Activated naive CD4-positive, alpha-beta T cell treated with anti-CD3 and anti-CD28 coated beads, Interleukin-2, amount 10 ng/mL, durations not matched to agents 7 days and 5 days (primary cell): ENCODE data around the gene GCGR.

Experiments
- CTCF ChIA-PET: fragments of 350-600 bp; sonication (Branson Sonifier 250); formaldehyde crosslinking; loops from one replicate; lab custom pipeline; 2021; ENCODE audit warnings: antibody characterized with exemption; lab: Charles Lee
- DNase-seq: peaks from one replicate; pipeline ENCODE4 v3.0.0-alpha.2; 2020
- H3K27ac Mint-ChIP-seq: one replicate; pipeline ENCODE4 v1.8.0; 2021; ENCODE audit warnings: mild to moderate bottlenecking, moderate library complexity, mixed read lengths
- H3K27me3 Mint-ChIP-seq: one replicate; pipeline ENCODE4 v1.8.0; 2021; ENCODE audit warnings: mild to moderate bottlenecking, mixed read lengths
- H3K36me3 Mint-ChIP-seq: one replicate; pipeline ENCODE4 v1.8.0; 2021; ENCODE audit warnings: mixed read lengths
- H3K4me1 Mint-ChIP-seq: one replicate; pipeline ENCODE4 v1.8.0; 2021; ENCODE audit warnings: mixed read lengths
- H3K4me3 Mint-ChIP-seq: one replicate; pipeline ENCODE4 v1.8.0; 2021; ENCODE audit warnings: mild to moderate bottlenecking, moderate library complexity, mixed read lengths
- H3K9me3 Mint-ChIP-seq: one replicate; pipeline ENCODE4 v1.8.0; 2021; ENCODE audit warnings: mixed read lengths

The GCGR gene

GRCh38 chr17:81821147-81821546 is 17.2 kb downstream of the GCGR start:
- H3K27ac Mint-ChIP-seq, result no peak overlapping the region
- CTCF ChIA-PET, result no interaction called here
- H3K9me3 Mint-ChIP-seq, result no peaks in the 10 kb centered on the region
- peaks cover 13% of the 10 kb centered on the region for H3K4me1 Mint-ChIP-seq
- no peak for DNase-seq
- peaks cover 3% of the 10 kb centered on the region for H3K36me3 Mint-ChIP-seq
- H3K27me3 Mint-ChIP-seq, result peaks cover 20% of the 10 kb centered on the region
- no peak overlapping the region for H3K4me3 Mint-ChIP-seq

- CTCF ChIA-PET, result no interaction called here
- Mint-ChIP-seq H3K36me3 (peaks cover 3% of the 10 kb centered on the region), H3K9me3 (no peaks in the 10 kb centered on the region), H3K4me1 (peaks cover 14% of the 10 kb centered on the region), H3K4me3 (no peak overlapping the region), H3K27ac (peak overlapping the region; percentile 11), H3K27me3 (peaks cover 16% of the 10 kb centered on the region)
- DNase-seq, result peak; percentile 57
Observed at GRCh38 chr17:81821603-81822311, 17.8 kb downstream of the GCGR start.

- Mint-ChIP-seq H3K9me3 (no peaks in the 10 kb centered on the region), H3K36me3 (peaks cover 3% of the 10 kb centered on the region), H3K27ac (no peak overlapping the region), H3K27me3 (peaks cover 11% of the 10 kb centered on the region), H3K4me1 (peaks cover 14% of the 10 kb centered on the region), H3K4me3 (no peak overlapping the region)
- no peak for DNase-seq
- CTCF ChIA-PET, result no interaction called here
Observed at GRCh38 chr17:81822312-81822637, 18.3 kb downstream of the GCGR start.

- CTCF ChIA-PET, result no interaction called here
- Mint-ChIP-seq H3K4me1 (peaks cover 14% of the 10 kb centered on the region), H3K27ac (no peak overlapping the region), H3K27me3 (peaks cover 3% of the 10 kb centered on the region), H3K4me3 (no peak overlapping the region), H3K9me3 (no peaks in the 10 kb centered on the region), H3K36me3 (peaks cover 3% of the 10 kb centered on the region)
- DNase-seq, result no peak
Observed at GRCh38 chr17:81822996-81823819, 19.3 kb downstream of the GCGR start.

- H3K36me3 Mint-ChIP-seq, result peaks cover 3% of the 10 kb centered on the region
- H3K4me1 Mint-ChIP-seq, result peaks cover 17% of the 10 kb centered on the region
- H3K27me3 Mint-ChIP-seq, result no peaks in the 10 kb centered on the region
- no peak overlapping the region for H3K27ac Mint-ChIP-seq
- CTCF ChIA-PET, result no interaction called here
- H3K4me3 Mint-ChIP-seq, result no peak overlapping the region
- H3K9me3 Mint-ChIP-seq, result no peaks in the 10 kb centered on the region
- no peak for DNase-seq
Observed at GRCh38 chr17:81823820-81824550, 20.0 kb downstream of the GCGR start.

GRCh38 chr17:81824595-81824994 is 20.6 kb downstream of the GCGR start:
- DNase-seq, result no peak
- Mint-ChIP-seq H3K27me3 (no peaks in the 10 kb centered on the region), H3K4me3 (no peak overlapping the region), H3K27ac (no peak overlapping the region), H3K36me3 (peaks cover 3% of the 10 kb centered on the region), H3K4me1 (peaks cover 17% of the 10 kb centered on the region), H3K9me3 (no peaks in the 10 kb centered on the region)
- CTCF ChIA-PET, result no interaction called here

GRCh38 chr17:81825841-81826466 is 22.0 kb downstream of the GCGR start:
- H3K27me3 Mint-ChIP-seq, result no peaks in the 10 kb centered on the region
- no peak for DNase-seq
- H3K4me3 Mint-ChIP-seq, result no peak overlapping the region
- peaks cover 3% of the 10 kb centered on the region for H3K36me3 Mint-ChIP-seq
- peaks cover 19% of the 10 kb centered on the region for H3K4me1 Mint-ChIP-seq
- CTCF ChIA-PET, result no interaction called here
- no peak overlapping the region for H3K27ac Mint-ChIP-seq
- no peaks in the 10 kb centered on the region for H3K9me3 Mint-ChIP-seq

GRCh38 chr17:81828656-81829055 is 24.7 kb downstream of the GCGR start:
- H3K4me3 Mint-ChIP-seq, result no peak overlapping the region
- CTCF ChIA-PET, result no interaction called here
- H3K4me1 Mint-ChIP-seq, result peaks cover 25% of the 10 kb centered on the region
- DNase-seq, result no peak
- no peak overlapping the region for H3K27ac Mint-ChIP-seq
- H3K9me3 Mint-ChIP-seq, result no peaks in the 10 kb centered on the region
- H3K27me3 Mint-ChIP-seq, result no peaks in the 10 kb centered on the region
- H3K36me3 Mint-ChIP-seq, result no peaks in the 10 kb centered on the region

- no peak for DNase-seq
- Mint-ChIP-seq H3K4me1 (peaks cover 29% of the 10 kb centered on the region), H3K36me3 (no peaks in the 10 kb centered on the region), H3K27me3 (no peaks in the 10 kb centered on the region), H3K9me3 (no peaks in the 10 kb centered on the region), H3K27ac (no peak overlapping the region), H3K4me3 (no peak overlapping the region)
- CTCF ChIA-PET, result no interaction called here
Observed at GRCh38 chr17:81829858-81830257, 25.9 kb downstream of the GCGR start.

- DNase-seq, result no peak
- Mint-ChIP-seq H3K4me3 (peak overlapping the region; percentile 87), H3K36me3 (no peaks in the 10 kb centered on the region), H3K4me1 (peaks cover 27% of the 10 kb centered on the region), H3K27me3 (no peaks in the 10 kb centered on the region), H3K27ac (peak overlapping the region; percentile 94), H3K9me3 (no peaks in the 10 kb centered on the region)
- CTCF ChIA-PET, result no interaction called here
Observed at GRCh38 chr17:81831563-81831956, 27.6 kb downstream of the GCGR start.

- no peaks in the 10 kb centered on the region for H3K9me3 Mint-ChIP-seq
- peaks cover 27% of the 10 kb centered on the region for H3K4me1 Mint-ChIP-seq
- DNase-seq, result peak; percentile 74
- H3K4me3 Mint-ChIP-seq, result peak overlapping the region; percentile 87
- CTCF ChIA-PET, result no interaction called here
- H3K36me3 Mint-ChIP-seq, result no peaks in the 10 kb centered on the region
- peak overlapping the region; percentile 94 for H3K27ac Mint-ChIP-seq
- no peaks in the 10 kb centered on the region for H3K27me3 Mint-ChIP-seq
Observed at GRCh38 chr17:81831957-81832607, 28.1 kb downstream of the GCGR start.

GRCh38 chr17:81832608-81833159 is 28.7 kb downstream of the GCGR start:
- Mint-ChIP-seq H3K27me3 (no peaks in the 10 kb centered on the region), H3K36me3 (no peaks in the 10 kb centered on the region), H3K9me3 (no peaks in the 10 kb centered on the region), H3K27ac (peak overlapping the region; percentile 94), H3K4me3 (peak overlapping the region; percentile 87), H3K4me1 (peaks cover 27% of the 10 kb centered on the region)
- CTCF ChIA-PET, result no interaction called here
- no peak for DNase-seq

- DNase-seq, result peak; percentile 96
- Mint-ChIP-seq H3K27me3 (no peaks in the 10 kb centered on the region), H3K27ac (peak within 1 kb of the TSS; percentile 94), H3K9me3 (no peaks in the 10 kb centered on the region), H3K4me3 (peak within 1 kb of the TSS; percentile 87), H3K36me3 (no peaks in the 10 kb centered on the region), H3K4me1 (peaks cover 26% of the 10 kb centered on the region)
- CTCF ChIA-PET, result no interaction called here
Observed at GRCh38 chr17:81833160-81833920, 29.4 kb downstream of the GCGR start, which contains the start of gene MCRIP1. TSS of gene MCRIP1 (minus strand) at chr17:81833291. CDS start at chr17:81824506, 8,785 bp downstream.
